A172 (cell line): ENCODE measurements around the gene HSPH1. TPM values are rescaled to one million over a fixed set of nuclear protein-coding genes. Genes with fewer than 3 reads are reported as not detected.

Source experiments
- DNase-seq: peaks from one replicate; pipeline ENCODE4 v3.0.0-alpha.2; 2015; ENCODE audit warnings: low spot score
- total RNA-seq: library from RNA; depleted of rRNA; stranded (reverse); fragments of >200 nt; shearing (Covaris generic); gene quantifications from 2 replicates; pipeline ENCODE4 v1.2.3, GENCODE V29; 2014; rRNA removed

Gene HSPH1
- total RNA-seq, result 93.9 and 129 TPM in 2 replicates

DNA sequence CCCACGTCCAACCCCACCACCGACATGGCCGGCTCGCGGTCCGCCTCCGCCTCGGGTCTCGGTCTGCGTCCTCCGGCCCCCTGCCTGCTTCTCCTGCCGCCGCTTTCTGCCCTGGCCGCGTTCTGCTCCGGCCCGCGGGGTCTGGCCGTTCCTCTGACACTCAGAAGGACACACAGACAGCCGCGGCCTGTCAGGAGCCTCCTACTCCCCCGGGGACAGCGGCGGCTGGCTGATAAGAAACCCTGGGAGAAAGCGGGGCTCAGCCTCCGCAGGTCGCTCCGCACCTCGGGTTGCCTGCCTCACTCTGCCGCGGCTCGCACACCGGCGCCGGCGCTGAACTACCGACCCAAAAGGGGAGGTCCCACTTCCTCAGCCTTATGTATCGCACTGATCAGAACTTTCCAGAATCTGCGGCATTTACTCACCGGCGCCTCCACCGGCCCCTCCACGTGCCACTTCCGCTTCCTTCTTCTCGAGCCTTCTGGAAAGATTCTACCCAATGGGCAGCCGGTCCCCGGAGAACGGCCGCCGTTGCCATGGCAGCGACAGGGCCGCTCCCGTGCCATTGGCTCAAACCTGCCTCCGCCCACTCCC is at the start of gene HSPH1:
Gene HSPH1, minus strand, starts transcription at position 348 of the 594 bp plus-strand sequence. Its CDS starts 322 bp downstream, at position 26.
- peak; percentile 96 for DNase-seq

DNA sequence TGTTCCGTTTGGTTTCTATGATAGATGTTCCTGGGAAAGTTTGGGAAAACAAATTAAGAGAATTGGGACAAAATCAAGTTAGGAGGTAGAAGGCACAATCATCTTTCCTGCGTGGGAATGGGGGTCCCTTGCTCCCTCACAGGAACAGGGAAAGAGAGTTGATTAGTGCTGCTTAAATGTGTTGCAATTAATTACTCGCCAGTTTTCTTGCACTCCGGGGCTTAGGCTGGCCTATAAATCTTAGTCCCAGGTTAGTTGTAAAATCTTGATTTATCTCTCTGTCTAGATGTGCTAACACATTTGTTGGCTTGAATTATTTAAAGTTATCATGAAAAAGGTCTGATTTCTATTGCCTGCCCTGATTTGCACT is 48.1 kb upstream of the HSPH1 start:
- DNase-seq, result no peak

DNA sequence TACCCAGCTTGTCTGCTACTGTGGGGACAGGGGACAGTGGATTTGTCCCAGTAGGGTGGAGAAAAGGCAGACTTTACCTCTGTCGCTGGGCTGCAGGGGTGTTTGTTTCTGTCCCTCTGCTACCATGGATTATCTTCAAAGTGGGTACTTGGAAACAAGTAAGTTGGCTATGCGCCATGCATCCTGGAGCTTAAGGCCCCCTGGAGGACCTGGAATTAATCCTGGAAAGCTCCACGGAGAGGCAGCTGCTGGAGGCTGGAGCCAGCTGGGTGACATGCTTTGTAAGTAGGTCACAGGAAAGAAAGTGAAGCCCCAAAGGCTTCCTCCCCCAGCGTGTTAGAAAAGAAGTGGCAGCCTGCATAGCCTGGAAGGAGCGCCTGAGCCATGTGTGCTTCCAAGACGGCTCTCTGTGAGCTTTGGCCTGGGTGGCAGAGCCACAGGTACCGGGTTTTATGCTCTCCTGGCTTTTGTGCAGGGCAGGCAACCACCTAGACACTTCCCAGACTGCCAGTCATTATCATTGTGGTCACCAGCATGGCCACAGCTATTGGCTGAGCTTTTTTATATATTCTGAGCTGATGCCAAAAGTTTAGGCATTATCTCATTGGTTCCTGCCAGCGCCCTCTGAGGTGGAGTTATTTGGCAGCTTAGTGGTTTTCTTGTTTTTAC is 47.6 kb upstream of the HSPH1 start:
- peak; percentile 47 for DNase-seq

DNA sequence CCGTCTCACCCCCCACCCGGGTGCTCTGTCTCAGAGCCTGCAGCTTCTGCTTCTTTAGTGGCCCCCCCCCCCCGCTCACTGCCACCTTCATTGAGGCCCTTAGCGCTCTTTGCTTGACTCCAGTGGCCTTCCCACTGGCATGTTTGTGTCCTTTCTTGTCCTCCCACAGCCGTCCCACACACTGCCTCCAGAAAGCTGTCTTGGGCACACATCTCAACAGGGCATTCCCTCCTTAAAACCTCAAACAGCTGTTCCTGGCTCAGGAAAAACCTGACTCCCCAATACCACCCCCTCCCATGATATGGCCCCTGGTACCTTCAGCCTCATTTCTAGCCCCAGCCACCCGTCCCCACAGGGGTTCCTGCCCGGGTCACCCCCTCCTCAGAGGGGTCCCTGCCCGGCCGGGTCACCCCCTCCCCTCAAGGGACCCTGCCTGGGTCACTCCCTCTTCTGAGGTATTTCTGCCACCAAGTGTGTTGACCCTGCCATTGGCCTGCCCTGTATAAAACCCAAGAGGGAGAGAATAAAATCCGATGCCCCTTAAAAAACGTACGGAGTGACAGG is 46.9 kb upstream of the HSPH1 start:
- no peak for DNase-seq

DNA sequence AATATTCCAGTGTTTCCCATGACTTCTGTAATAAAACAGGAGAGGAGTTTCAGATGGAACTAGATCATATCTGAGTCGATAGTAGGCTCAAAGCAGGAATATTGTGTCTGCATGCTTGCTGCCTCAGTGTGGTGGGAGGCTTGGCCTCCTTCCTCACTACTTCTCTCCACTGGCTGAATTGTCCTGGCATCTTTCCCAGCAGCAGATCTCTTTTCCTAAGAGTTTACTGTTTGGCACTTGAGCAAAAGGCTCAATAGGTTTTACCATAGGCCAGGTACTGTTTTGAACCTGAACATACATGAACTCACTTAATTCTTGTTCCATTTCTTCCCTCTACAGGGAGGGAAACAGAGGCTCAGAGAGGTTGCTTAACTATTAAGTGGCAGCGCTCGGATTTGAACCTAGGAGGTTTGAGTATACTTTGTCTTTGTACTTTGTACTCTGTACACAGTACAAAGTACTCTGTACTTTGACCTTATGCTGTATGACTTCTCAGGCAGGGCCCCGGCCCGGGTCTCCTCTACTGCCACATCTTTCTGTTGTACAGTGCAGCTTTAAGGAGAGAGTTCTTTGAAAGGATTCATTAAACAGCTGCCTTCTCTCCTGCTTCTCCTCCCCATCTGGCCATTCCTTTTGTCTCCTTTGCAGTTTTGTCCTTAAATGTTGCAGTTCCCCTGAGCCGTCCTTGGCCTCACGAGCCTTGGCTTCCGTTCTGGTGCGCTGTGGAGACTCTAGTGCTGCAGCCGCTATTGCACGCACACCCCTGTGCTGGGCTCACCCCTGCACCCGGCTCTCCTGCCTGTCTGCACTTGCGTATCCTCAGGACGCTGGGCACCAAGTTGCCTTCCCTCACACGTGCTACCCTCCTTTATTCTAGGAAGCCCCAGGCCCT is 46.2 kb upstream of the HSPH1 start:
- no peak for DNase-seq

DNA sequence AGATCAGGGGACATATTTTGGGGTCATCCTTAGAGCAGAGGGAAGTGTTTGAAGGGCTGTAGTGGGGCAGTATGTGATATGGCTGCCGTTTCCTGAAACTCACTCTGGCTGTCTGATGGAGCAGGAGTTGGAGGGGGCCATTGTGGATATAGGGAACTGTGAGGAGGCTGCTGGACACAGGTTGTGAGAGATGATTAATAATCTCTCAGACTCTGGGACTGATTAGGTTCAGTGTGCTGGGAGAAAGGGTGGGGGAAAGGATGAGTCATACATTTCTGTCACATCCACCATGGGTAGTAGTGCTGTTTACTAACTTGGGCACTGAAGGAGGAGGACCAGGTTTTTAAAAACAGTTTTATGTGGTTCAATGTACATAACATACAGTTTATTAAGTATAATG is 42.9 kb upstream of the HSPH1 start:
- DNase-seq, result peak; percentile 76

DNA sequence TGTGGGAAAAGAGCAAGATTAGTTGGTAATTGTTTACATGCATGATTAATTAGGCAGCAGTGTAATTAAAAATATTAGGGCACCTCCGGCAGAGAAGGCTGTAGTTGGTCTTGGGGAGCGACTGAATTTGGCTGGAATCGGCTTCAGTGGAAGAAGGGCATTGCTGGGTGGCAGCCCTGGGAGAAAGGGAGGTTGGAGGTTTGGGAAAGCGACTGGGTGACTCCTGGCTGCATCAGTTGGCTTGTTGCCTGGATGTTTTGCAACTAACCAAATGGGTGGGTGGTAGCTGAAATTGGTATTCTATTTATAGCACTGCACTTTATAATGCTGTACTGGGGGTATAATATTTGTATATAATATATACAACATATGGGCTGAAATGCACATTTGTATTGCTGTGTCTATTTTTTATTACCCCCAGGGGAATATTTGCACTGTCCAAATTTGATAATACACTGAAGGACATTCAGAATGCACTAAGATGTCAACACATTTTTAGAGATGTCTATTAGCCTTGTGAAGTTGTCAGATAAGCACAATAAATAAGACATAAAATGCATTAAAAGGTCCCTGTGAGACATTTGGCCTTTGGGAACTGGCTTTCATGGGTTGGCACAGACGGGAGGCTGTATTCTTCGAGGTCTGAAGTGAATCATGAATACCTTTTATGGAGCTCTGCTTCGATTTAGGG is 39.8 kb upstream of the HSPH1 start:
- DNase-seq, result peak; percentile 25

DNA sequence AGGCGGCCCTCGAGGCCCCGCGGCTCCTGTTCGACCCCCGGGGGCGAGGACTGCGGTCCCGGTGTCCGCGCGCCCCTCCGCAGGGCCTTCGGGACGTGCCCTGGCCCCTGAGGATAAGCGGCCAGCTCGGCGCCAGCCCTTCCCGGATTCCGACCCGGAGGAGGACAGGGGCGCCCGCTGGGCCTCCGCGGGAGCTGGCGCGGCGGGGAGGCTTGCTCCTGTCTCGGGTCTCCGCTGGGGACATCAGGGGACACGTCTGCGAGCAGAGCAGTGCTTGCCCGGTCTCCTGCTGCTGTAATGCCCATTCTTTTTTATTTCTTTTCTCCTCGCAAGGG is 38.9 kb upstream of the HSPH1 start:
- DNase-seq, result peak; percentile 1

DNA sequence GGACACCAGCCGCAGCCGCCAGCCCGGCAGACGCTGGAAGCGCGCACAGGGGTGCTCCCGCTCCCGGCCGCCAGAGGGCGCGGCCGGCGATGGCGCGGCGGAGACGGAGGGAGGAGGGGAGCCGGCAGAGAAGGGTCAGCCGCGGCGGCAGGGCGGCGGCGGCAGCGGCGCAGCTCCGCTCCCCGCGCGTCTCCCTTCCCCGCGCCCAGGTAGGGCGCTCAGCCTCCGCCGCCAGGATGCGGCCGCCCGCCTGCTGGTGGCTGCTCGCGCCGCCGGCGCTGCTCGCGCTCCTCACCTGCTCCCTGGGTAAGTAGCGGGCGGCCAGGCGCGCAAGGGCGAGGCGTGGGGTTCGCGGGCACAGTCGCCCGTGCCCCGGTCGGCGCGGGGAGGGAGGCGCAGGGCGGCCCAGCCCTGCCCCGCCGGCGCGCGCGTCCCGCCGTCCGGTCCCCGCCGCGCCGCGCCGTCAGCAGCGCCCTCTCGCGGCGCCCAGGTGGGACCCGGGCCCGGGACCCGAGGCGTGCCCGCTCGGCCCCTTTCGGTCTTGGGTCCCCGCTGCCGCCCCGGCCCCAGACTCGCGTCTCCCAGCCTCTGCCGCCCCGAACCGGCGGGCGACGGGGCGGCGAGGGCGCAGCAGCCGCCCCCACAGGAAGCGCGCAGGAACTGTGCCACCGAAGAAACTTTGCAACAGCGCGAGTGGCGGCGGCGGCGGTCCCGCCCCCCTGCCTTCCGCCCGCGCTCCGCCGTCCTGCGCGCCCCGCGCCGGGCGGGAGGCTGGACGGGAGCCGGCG is 38.3 kb upstream of the HSPH1 start, which contains the start of gene B3GLCT:
Gene B3GLCT, plus strand, starts transcription at position 127 of the 788 bp plus-strand sequence. Its CDS starts 110 bp downstream, at position 237.
- peak; percentile 55 for DNase-seq

DNA sequence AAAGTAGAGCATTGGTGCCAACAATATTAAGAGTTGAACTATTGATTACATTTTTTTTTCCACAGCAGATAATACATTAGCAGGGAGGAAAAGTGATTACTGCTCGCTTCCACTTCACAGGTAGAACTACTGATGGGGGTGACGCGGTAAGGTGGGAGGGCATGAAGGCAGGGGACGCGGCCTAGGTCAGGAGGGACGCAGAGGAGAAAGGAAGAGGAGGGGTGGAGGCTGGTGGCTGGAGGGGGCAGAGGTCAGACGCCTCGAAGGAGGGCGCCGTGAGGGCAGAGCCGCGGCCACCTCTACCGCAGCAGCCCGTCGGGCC is 37.8 kb upstream of the HSPH1 start:
- DNase-seq, result no peak

DNA sequence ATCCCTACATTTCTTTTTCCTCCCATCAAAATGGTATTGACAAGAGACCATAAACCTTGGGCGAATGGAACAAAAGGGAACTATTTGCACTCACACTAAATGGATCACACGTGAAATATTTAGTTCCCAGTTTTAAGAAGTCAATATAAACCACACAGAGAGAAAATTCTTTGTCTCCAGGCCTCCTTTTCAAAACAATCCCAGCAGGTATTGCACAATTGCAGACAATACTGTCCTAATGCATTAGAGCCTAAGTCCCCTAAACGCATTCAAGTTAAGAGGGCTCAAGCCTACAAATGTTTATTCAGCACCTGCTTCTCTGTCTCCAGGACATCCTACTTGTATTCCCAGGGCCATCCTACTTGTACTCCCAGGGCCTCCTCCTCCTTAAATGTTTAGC is 36.8 kb upstream of the HSPH1 start:
- no peak for DNase-seq

DNA sequence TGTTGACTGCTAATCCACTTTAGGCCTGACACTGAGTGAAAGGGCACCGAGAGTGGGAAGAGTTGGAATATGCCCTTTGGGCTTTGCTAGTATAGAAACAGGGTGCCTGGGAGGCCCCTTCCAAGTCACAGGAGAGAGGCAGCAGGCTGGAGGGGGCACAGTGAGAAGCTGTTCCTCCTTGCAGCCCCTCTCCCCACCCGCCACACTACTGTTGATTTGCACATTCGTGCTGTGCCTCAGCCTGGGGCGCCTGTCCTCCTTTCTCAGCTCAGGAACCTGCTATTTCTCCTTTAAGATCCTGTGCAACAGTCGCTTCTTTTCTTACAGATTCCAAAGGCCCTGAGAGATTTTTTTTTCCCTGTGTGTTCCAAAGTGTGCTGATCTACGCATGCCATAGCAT is 35.3 kb upstream of the HSPH1 start:
- no peak for DNase-seq

DNA sequence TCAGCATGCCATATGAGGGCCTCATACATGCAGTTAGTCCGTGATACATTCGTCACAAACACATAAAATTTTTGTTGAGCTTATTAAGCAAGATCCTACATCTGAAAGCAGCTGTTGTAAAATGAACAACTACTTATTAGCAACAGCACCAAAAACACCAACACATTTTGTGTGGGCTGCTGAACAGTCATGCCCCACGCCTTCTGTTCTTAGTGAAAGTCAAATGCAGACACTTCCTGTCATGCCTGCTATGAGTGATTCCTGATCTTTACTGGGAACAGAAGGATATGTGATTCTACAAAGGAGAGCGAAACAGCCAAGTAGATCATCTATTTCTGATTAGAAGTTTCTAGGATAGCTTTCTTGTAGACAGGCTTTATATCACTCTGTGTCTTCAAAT is 33.9 kb upstream of the HSPH1 start:
- DNase-seq, result no peak

DNA sequence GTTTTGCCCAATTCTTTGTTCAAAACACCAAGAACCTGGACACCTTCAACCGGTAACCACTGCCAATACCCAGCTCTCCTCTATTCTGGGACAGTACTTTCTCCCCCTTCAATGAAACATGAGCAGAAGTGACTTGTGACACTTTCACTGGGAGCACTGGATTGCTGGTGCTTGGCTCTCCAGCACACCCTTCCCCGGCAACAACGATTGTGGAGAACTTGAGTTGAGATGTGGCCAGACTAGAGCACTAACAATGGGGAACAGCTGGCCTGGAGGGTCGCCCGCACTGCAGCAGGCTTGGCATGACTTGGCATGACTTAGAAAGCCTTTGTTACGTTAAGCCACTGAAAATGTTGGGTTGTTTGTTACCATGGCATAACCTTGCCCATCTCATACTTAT is 30.6 kb upstream of the HSPH1 start:
- no peak for DNase-seq

DNA sequence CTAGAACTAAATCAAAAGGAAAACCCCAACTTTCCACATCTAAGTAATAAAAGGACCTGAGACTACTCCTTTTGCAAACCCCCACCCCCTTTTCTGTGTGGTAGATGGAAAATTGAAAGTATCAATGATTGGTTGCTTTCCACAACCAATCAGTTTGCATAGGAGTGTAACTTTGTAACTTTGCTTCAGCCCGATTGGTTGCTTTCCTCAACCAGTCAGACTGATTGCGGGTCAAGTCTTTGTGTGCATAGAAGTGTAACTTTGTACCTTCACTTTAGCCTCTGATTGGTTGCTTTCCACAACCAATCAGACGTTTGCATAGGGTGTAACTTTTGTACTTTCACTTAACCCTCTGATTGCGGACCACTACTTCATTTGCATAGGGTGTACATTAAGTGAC is 30.0 kb upstream of the HSPH1 start:
- DNase-seq, result no peak

DNA sequence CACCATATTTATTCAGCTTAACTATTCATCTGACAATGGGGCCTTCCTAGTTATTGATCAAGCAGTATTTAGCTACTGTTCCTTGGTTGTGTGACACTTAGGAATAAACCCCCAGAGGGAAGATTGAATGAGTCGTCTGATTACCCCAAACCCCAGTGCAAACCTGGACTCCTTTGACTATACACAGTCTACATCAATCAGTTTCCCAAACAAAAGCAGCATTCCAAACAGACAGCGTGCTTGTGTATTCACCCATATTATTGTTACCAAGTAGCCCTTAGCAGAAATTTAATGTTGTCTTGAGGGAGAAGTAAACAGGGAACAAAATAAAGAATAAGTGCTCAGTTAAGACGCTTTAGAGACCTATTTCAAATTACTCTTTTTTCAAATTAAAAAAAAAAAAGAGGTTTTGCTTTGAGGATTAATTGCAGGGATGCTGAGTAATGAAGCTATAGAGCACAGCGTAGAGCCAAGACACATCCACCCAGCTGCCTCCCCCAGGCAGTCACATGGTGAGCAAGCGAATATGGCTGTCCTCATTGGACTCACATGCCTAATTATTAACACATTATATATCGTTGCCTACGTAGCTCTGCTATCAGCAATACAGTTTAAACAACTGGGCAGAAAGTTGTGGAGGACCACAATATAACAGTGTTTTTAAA is 23.4 kb upstream of the HSPH1 start:
- DNase-seq, result no peak

DNA sequence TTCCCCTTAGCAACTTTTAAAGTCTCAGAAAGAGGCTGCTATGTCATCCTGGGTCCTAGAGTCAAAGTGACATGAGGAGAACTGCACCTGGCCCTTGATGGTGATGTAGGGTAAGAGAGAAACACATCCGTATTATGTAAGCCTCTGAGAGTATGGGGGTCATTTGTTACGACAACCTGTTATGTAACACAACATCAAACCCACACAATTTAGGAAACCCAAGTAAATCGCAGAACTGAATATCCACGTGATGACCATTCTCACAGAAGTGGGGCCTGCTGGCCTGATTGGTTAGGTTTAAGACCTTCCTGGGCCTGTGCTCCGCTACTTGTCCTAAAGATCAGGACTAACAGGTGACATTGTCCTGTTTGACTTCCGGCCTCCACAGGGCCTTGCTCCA is 22.7 kb upstream of the HSPH1 start:
- DNase-seq, result no peak

DNA sequence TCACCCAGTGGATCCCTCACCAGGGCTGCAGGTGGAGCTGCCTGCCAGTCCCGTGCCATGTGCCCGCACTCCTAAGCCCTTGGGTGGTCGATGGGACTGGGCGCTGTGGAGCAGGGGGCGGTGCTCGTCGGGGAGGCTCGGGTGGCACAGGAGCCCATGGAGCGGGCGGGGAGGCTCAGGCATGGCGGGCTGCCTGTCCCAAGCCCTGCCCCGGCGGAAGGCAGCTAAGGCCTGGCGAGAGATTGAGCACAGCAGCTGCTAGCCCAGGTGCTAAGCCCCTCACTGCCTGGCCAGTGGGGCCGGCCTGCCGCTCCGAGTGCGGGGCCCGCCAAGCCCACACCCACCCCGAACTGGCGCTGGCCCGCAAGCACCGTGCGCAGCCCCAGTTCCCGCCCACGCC is 21.3 kb upstream of the HSPH1 start:
- no peak for DNase-seq

DNA sequence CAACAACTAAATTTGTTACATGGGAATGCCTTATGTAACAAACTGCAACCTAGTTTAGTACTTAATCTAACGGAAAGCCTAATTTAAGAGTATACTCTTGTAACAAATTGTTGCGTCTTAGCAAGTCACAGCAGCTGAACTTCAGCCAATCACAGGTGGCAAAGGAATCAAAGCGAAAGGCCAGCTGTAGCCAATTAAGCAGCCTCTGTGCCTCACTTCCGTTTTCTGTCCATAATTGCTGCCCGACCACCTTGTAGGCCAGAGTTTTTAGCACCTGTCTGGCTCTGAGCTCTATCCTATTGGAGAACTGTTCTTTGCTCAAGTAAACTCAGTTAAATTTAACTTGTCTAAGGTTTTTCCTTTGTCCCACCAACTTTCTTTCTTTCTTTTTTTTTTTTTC is 18.1 kb upstream of the HSPH1 start:
- no peak for DNase-seq

DNA sequence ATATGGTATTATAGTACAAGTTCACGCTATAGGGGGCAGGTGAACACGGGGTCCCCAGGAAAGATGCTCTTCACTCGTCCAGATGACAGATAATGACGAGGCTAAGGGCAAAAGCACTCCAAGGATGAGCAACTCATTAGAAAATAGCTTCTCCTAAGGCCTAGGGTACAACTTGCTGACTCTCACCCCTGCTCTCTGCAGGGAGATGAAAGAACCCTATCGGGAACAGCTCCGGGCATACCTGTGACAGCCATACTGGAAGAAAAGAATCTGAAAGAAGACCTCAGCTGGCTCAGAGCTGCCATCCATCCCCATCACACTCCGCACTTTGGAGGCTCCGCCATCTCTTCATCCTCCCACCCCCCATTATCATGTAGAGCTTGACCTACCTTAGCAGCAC is 17.5 kb upstream of the HSPH1 start:
- no peak for DNase-seq
